Measurements from ENCODE around the gene LRP5. TPM values are rescaled to one million over a fixed set of nuclear protein-coding genes. Genes with fewer than 3 reads are reported as not detected.

Gene LRP5
- total and polyA plus RNA-seq, 9 donors = 3.1 to 63.8 (median 47.2) TPM

DNA sequence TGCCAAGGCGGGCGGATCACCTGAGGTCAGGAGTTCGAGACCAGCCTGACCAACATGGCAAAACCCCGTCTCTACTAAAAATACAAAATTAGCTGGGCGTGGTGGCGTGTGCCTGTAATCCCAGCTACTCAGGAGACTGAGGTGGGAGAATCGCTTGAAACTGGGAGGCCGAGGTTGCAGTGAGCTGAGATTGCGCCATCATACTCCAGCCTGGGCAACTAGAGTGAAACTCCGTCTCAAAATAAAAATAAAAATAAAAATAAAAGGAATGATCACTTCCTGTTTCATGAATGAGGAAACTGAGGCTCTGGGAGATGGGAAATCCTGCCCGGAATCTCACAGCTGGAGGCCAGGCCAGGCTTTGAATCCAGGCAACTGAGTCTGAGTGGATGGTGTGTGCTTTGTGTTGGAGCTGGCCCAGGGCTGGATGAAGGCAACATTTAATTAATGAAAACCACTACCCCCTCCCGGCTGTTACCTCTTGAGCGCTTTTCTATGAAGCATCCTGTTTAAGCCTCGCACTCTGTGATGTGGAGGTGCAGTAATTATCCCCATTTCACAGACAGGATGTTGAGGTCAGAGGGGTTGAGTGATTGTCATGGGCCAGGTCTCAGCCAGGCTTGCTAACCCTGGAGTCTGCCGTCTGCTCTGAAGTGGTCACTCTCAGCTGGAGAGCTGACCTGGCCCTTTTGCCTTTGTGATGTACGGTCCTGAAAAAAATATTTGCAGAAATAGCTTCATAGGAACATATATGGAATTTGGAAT lies 27.8 kb downstream of the LRP5 start:
- WGBS, 3 donors = 90 to 95% (median 93%) methylated on average over 16 of the region's 16 CpGs
- H3K27ac ChIP-seq = no peak overlapping the region
- TF ChIP-seq EP300 (IDR thresholded peaks at IDR 0.05) (no peak), POLR2A (IDR thresholded peaks at IDR 0.05) (no peak)
- TF ChIP-seq, protein P1, sequence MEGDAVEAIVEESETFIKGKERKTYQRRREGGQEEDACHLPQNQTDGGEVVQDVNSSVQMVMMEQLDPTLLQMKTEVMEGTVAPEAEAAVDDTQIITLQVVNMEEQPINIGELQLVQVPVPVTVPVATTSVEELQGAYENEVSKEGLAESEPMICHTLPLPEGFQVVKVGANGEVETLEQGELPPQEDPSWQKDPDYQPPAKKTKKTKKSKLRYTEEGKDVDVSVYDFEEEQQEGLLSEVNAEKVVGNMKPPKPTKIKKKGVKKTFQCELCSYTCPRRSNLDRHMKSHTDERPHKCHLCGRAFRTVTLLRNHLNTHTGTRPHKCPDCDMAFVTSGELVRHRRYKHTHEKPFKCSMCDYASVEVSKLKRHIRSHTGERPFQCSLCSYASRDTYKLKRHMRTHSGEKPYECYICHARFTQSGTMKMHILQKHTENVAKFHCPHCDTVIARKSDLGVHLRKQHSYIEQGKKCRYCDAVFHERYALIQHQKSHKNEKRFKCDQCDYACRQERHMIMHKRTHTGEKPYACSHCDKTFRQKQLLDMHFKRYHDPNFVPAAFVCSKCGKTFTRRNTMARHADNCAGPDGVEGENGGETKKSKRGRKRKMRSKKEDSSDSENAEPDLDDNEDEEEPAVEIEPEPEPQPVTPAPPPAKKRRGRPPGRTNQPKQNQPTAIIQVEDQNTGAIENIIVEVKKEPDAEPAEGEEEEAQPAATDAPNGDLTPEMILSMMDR (IDR thresholded peaks at IDR 0.05) = no peak

DNA sequence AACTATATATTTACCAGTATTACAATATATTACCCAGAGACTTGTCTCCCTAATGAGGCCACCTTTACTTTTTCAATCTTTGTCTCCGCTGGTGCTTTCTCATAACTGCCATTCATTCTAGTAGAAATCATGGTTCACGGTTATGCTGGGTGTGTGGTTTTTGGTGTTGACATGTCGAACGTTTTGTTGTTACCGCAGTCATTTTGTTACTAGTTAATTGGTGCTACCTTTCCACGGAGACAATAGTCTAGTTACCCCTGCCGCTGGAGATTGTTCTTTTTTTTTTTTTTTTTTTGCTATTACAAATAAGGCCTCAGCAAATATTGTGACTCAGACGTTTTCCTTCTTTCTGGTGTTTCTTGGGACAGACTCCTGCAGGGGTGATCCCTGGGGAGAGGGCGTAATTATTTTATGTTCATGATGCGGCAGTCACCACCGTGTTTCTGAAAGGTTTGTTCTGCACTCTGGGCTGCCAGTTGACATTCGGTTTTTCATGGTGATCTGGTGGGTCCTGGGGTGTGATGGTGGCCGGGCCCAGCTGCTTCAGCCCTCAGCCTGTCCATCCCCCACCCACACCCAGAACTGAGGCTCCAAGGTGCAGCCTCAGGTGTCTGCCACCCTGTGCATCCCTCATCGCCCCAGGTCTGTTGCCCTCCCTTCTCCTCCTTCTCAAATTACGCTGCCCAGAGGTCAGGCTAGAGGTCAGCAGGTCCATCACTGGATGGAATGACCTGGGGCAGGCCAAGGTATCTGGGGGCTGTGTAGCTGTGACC lies 28.6 kb downstream of the LRP5 start:
- no peaks in the 10 kb centered on the region for H3K27me3 ChIP-seq
- H3K36me3 ChIP-seq = no peaks in the 10 kb centered on the region
- no peak for DNase-seq
- TF ChIP-seq POLR2A (IDR thresholded peaks at IDR 0.05) (no peak), EP300 (IDR thresholded peaks at IDR 0.05) (no peak)
- TF ChIP-seq, protein P1 (IDR thresholded peaks at IDR 0.05) = no peak
- WGBS, 3 donors = 77 to 83% (median 82%) methylated on average over 15 of the region's 15 CpGs
- H3K4me3 ChIP-seq = no peak overlapping the region
- H3K4me1 ChIP-seq (ENCODE audit: insufficient read depth) = peaks cover 16% of the 10 kb centered on the region
- intact Hi-C loops (cut with DNase I) = no loop called here
- H3K9me3 ChIP-seq = no peaks in the 10 kb centered on the region
- no peak overlapping the region for H3K27ac ChIP-seq

More for the DNA sequence above, 27.8 kb downstream of the LRP5 start:
- no peak overlapping the region for H3K4me3 ChIP-seq
- no peaks in the 10 kb centered on the region for H3K27me3 ChIP-seq
- H3K4me1 ChIP-seq (ENCODE audit: insufficient read depth) = peaks cover 16% of the 10 kb centered on the region
- H3K9me3 ChIP-seq = no peaks in the 10 kb centered on the region
- no peaks in the 10 kb centered on the region for H3K36me3 ChIP-seq
- intact Hi-C loops (cut with DNase I) = no loop called here
- DNase-seq = no peak

DNA sequence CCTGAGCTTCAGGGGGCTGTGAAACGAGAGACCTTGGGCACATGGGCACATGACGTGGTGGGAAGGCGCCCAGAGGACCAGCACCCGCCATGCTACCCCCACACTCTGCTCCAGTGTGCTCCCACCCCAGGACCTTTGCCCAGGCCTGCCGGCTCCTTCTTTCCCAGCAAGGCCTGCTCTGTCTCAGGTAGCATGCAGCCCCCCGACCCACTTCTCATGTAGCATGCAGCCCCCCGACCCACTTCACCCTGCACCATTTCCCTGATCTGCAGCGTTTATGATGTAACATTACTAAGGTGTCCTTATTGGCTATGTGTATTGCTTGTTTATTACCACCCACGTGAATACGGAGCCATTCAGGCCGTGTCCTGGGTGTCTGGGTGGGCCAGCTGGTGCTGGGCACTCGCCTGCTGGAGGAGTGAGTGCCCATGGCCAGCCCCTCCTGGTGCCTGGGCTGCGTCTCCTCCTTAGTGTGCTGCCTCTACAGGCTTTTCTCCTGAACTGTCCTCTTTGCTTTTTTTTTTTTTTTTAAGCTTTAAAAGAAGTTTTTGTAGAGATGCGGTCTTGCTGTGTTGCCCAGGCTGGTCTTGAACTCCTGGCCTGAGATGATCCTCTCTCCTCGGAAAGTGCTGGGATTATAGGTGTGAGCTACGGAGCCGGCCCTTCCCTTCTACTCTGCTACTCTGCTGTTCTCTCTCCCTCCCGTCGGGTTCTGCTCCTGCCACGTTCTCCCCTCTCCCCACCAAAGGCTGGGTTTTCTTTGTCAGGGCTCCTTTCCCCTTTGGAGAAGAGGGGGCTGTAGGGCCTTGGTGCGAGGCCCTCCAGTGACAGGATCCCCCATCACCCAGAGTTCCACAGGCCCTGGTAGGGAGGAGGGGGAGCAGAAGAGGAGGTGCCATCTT lies 29.4 kb downstream of the LRP5 start:
- H3K27ac ChIP-seq = peak overlapping the region in 1 of 2 donors; percentile 31
- H3K4me3 ChIP-seq = no peak overlapping the region
- intact Hi-C loops (cut with DNase I) = no loop called here
- TF ChIP-seq, protein P1 (IDR thresholded peaks at IDR 0.05) = no peak
- H3K4me1 ChIP-seq (ENCODE audit: insufficient read depth) = peaks cover 24% of the 10 kb centered on the region
- no peaks in the 10 kb centered on the region for H3K27me3 ChIP-seq
- no peaks in the 10 kb centered on the region for H3K36me3 ChIP-seq
- no peaks in the 10 kb centered on the region for H3K9me3 ChIP-seq
- 56 to 75% (median 64%) methylated on average over 21 of the region's 21 CpGs for WGBS, 3 donors
- no peak for DNase-seq

DNA sequence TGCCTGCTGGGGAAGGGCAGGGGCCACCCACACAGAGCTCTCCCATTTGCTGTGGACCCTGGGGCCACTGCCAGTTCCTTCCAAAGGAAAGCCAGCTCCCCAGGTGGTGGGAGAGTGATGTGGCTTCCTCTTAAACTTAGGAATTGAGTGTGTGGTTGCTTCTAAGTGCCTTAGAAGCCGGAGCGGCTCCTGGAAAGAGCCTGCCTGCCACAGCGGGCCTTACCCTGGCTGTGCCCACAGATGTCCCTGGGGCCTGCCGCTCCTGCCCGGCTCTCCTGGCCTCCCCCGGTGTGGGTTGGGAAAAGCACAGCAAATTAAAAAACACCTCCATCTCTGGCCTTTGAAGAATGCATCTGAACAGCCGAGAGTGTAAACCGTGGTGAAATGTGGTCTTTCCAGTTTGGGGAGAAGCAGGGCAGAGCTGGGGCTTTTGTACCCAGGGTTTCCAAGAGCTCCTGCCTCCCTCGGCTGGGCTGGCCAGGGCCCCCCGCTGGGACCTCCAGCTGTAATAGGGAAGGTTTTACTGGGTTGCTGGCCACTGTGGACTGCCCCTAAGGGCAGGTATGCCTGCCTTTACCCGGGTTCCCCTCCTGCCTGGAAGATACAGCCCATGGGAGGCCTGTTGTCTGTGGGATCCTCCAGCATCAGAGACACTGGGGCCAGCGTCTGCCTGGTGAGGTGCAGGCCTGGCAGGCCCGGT lies 30.2 kb downstream of the LRP5 start:
- 33 to 53% (median 40%) methylated on average over 13 of the region's 13 CpGs for WGBS, 3 donors
- Histone ChIP-seq H3K4me3 (no peak overlapping the region), H3K36me3 (no peaks in the 10 kb centered on the region), H3K4me1 (ENCODE audit: insufficient read depth) (peaks cover 27% of the 10 kb centered on the region), H3K27me3 (no peaks in the 10 kb centered on the region), H3K9me3 (no peaks in the 10 kb centered on the region), H3K27ac (peak overlapping the region in 1 of 2 donors; percentile 31)
- no peak for DNase-seq
- intact Hi-C loops (cut with DNase I) = no loop called here
- TF ChIP-seq POLR2A (IDR thresholded peaks at IDR 0.05) (no peak), EP300 (IDR thresholded peaks at IDR 0.05) (no peak)
- TF ChIP-seq, protein P1 (IDR thresholded peaks at IDR 0.05) = no peak

Measured in ovary (tissue), 9 donors.